A673 (cell line): ENCODE data around the gene THBS4. TPM values are rescaled to one million over a fixed set of nuclear protein-coding genes. Genes with fewer than 3 reads are reported as not detected.

Experiments used
- BruUV-seq: library from RNA; stranded (reverse); fragments of 400-500 nt; replicated peaks from 2 replicates; lab custom pipeline; 2021; lab: Mats Ljungman, UMichigan
- CTCF ChIA-PET: fragments of 300-600 bp; sonication (Branson Sonifier 250); formaldehyde crosslinking; loops from one replicate; lab custom pipeline; 2022; ENCODE audit warnings: antibody characterized with exemption; lab: Charles Lee
- POLR2A ChIA-PET: fragments of 300-600 bp; sonication (Branson Sonifier 250); formaldehyde crosslinking; loops from one replicate; lab custom pipeline; 2022; ENCODE audit warnings: antibody characterized with exemption; ENCODE audit not compliant: low non-redundant PET; lab: Charles Lee
- DNase-seq: peaks from one replicate; pipeline ENCODE4 v3.0.0-alpha.2; 2015; ENCODE audit warnings: low spot score
- H3K27ac ChIP-seq: fragments of 200-600 bp; sonication (generic); 2 replicates; pipeline ENCODE4 v1.5.1; 2016; ENCODE audit warnings: mixed run types, low read depth, mild to moderate bottlenecking, mixed read lengths, antibody characterized with exemption, low read length; ENCODE audit not compliant: poor library complexity, severe bottlenecking
- H3K27me3 ChIP-seq: fragments of 200-600 bp; sonication (generic); replicated peaks from 2 replicates; pipeline ENCODE4 v1.6.1; 2017; ENCODE audit warnings: mixed run types, low read depth, mild to moderate bottlenecking, mixed read lengths, antibody characterized with exemption, low read length; ENCODE audit not compliant: insufficient read depth, poor library complexity
- H3K36me3 ChIP-seq: fragments of 200-600 bp; sonication (generic); 2 replicates; pipeline ENCODE4 v1.6.1; 2016; ENCODE audit warnings: mixed run types, mild to moderate bottlenecking, mixed read lengths, antibody characterized with exemption, low read length; ENCODE audit not compliant: insufficient read depth, poor library complexity, severe bottlenecking
- H3K4me1 ChIP-seq: fragments of 200-600 bp; sonication (generic); 2 replicates; pipeline ENCODE4 v1.6.1; 2017; ENCODE audit warnings: mixed run types, mild to moderate bottlenecking, mixed read lengths, antibody characterized with exemption, low read length; ENCODE audit not compliant: insufficient read depth, poor library complexity, severe bottlenecking
- H3K4me3 ChIP-seq: fragments of 200-600 bp; sonication (generic); 2 replicates; pipeline ENCODE4 v1.5.1; 2016; ENCODE audit warnings: low read depth, mixed run types, mild to moderate bottlenecking, mixed read lengths, low read length; ENCODE audit not compliant: poor library complexity, severe bottlenecking
- H3K9me3 ChIP-seq: fragments of 200-600 bp; sonication (generic); 2 replicates; pipeline ENCODE4 v1.6.1; 2016; ENCODE audit warnings: mixed run types, low read depth, mild to moderate bottlenecking, mixed read lengths, antibody characterized with exemption, low read length; ENCODE audit not compliant: poor library complexity, severe bottlenecking
- EZH2 ChIP-seq: fragments of 200-600 bp; sonication (generic); IDR thresholded peaks from 2 replicates; pipeline ENCODE4 v1.6.1; 2017; ENCODE audit warnings: borderline replicate concordance, low read depth, mild to moderate bottlenecking, mixed read lengths, antibody characterized with exemption, low read length; ENCODE audit not compliant: poor library complexity, severe bottlenecking
- intact Hi-C: fragments of 100-400 bp; cut with micrococcal nuclease; formaldehyde crosslinking; loops from one replicate; pipeline ENCODE4 v1.10.0; 2022; ENCODE audit not compliant: unreplicated experiment
- total RNA-seq: library from RNA; stranded (reverse); gene quantifications from 2 replicates; pipeline ENCODE4 v1.2.3, GENCODE V29; 2021
- TF ChIP-seq, protein P1 (sequence below): fragments of 300-800, 200-600 bp; sonication (generic); conservative IDR thresholded peaks from 2 replicates; pipeline ENCODE4 v1.5.1; 2017; ENCODE audit warnings: low read depth, mild to moderate bottlenecking, antibody characterized with exemption, low read length, moderate library complexity, mixed read lengths

The THBS4 gene
- total RNA-seq, 1 experiment from 2014 or later, result 0.43 TPM

DNA sequence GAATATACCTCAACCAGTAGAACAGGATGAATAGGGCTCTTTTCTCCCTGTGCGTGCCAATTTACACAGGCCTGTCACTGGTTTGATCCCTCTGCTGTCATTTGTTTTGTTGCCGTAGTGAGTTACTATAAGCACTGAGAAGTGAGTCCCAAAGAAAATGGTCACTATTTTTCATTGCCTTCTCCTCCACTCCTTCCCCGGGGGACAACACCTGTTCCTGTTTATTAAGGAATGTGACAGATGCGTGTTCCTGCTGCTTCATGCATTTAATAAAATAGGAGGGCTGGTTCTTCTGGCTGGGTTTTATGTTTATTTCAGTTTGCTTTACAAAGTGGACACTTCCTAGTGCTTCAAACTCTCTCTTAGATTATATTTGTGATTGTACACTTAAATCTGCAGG, 6.4 kb downstream of the THBS4 start:
- intact Hi-C loops, result no loop called here
- POLR2A ChIA-PET, result no interaction called here
- no TSS peak for BruUV-seq

DNA sequence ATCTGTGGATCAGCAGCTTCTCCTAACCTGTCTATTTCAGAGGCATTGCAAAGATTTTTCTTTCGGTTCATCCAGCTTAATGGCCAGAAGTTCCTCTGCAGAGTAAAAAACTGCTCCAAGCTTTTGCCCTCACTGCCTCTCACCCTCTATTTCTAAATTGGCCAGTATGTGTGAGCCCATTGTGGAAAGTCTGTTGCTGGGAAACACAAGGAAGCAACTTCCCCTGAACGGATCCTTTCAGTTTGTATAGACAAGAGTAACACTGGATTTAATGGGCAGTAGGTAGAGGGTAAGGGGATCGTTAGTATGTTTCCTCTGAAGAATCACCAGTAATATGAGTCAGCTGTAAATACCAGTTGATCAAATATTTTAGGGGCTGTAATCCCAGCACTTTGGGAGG, 7.2 kb downstream of the THBS4 start:
- Histone ChIP-seq H3K4me3 (no peak overlapping the region), H3K36me3 (no peaks in the 10 kb centered on the region), H3K27me3 (peaks cover 42% of the 10 kb centered on the region), H3K9me3 (no peaks in the 10 kb centered on the region), H3K4me1 (peaks cover 6% of the 10 kb centered on the region), H3K27ac (no peak overlapping the region)
- CTCF ChIA-PET, result no interaction called here
- POLR2A ChIA-PET, result no interaction called here
- no TSS peak for BruUV-seq
- intact Hi-C loops, result no loop called here
- no peak for DNase-seq
- TF ChIP-seq, protein P1, sequence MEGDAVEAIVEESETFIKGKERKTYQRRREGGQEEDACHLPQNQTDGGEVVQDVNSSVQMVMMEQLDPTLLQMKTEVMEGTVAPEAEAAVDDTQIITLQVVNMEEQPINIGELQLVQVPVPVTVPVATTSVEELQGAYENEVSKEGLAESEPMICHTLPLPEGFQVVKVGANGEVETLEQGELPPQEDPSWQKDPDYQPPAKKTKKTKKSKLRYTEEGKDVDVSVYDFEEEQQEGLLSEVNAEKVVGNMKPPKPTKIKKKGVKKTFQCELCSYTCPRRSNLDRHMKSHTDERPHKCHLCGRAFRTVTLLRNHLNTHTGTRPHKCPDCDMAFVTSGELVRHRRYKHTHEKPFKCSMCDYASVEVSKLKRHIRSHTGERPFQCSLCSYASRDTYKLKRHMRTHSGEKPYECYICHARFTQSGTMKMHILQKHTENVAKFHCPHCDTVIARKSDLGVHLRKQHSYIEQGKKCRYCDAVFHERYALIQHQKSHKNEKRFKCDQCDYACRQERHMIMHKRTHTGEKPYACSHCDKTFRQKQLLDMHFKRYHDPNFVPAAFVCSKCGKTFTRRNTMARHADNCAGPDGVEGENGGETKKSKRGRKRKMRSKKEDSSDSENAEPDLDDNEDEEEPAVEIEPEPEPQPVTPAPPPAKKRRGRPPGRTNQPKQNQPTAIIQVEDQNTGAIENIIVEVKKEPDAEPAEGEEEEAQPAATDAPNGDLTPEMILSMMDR, result no peak
- TF ChIP-seq EZH2, result no peak

More for the DNA sequence above, 6.4 kb downstream of the THBS4 start:
- DNase-seq, result no peak
- H3K4me1 ChIP-seq, result peaks cover 9% of the 10 kb centered on the region
- H3K27me3 ChIP-seq, result peaks cover 50% of the 10 kb centered on the region
- H3K4me3 ChIP-seq, result no peak overlapping the region
- CTCF ChIA-PET, result no interaction called here
- H3K9me3 ChIP-seq, result no peaks in the 10 kb centered on the region
- TF ChIP-seq EZH2, result no peak
- TF ChIP-seq, protein P1, result no peak
- no peak overlapping the region for H3K27ac ChIP-seq
- H3K36me3 ChIP-seq, result no peaks in the 10 kb centered on the region

DNA sequence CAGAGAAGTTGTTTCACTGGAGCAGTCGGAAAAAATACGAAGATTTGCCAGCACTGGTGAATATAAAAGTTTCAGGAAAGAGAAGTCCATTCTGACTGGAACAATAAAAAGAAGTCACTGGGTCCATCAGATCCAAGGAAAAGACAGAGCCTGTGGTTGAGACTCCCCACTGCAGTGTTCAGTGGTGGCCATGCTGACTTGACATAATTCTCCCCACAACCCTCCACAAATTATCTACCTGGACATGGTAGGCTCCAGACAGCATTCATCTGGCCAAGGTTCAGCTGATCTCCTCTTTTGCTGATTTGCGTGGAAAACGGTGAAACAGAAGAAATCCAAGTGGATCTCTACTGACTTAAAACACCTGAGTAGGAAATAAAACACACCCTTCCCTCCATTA, 8.0 kb downstream of the THBS4 start:
- DNase-seq, result no peak
- Histone ChIP-seq H3K9me3 (no peaks in the 10 kb centered on the region), H3K27me3 (peaks cover 33% of the 10 kb centered on the region), H3K4me1 (no peaks in the 10 kb centered on the region), H3K27ac (no peak overlapping the region), H3K36me3 (no peaks in the 10 kb centered on the region), H3K4me3 (no peak overlapping the region)
- BruUV-seq, result no TSS peak
- no peak for TF ChIP-seq EZH2
- TF ChIP-seq, protein P1, result no peak
- ChIA-PET POLR2A (no interaction called here), CTCF (no interaction called here)
- intact Hi-C loops, result no loop called here
